NOMO-1 treated with dmso at 0.1 percent for 144 hours (cell line): ENCODE results near the gene ISL2.
"Not testable (repeated sequence)": the region's sequence is repeated elsewhere in the genome, so short reads cannot be mapped to it uniquely, and the experiment has no call there.

Experiments used
- DNase-seq: peaks from one replicate; lab custom pipeline; 2025; ENCODE audit not compliant: unreplicated experiment; lab: John Stamatoyannopoulos, UW

The ISL2 gene

DNA sequence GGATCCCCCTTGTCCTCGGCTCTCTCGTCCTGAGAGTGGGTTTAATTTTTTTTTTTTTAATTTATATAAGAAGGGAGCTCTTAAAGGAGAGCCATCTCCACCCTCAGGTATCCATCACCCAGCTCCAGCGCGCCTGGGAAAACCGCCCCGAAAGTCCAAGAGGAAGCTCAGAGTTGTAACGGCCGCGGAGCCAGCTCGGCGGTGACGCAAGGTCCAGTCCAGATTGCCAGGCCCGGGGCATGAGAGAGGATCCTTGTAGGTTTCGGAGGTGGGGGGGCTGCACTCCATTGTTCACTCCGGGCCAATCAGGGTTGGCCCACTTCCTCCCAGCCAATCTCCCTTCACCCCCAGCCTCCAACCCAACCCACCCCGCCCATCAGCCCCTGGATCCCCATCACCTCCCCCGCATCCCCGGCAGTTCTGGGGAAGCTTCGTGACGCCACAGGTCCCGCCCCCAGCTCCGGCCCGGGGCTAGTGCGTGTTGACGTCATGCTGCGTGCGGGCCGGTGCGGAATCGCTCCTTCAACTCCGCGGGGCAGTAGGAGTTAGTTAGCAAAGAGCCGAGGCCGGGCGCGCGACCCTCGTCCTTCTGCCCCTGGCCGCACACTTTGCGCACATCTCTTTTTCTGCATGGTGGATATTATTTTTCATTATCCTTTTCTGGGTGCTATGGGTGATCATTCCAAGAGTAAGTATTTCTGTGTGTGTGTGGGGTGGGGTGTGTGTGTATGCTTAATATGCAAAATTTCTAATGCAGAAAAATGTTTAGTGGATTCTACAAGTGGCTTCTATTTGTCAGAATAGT is at the start of gene ISL2:
Gene ISL2, plus strand, starts transcription at position 520 of the 805 bp plus-strand sequence. Its CDS starts 111 bp downstream, at position 631.
- no peak for DNase-seq

DNA sequence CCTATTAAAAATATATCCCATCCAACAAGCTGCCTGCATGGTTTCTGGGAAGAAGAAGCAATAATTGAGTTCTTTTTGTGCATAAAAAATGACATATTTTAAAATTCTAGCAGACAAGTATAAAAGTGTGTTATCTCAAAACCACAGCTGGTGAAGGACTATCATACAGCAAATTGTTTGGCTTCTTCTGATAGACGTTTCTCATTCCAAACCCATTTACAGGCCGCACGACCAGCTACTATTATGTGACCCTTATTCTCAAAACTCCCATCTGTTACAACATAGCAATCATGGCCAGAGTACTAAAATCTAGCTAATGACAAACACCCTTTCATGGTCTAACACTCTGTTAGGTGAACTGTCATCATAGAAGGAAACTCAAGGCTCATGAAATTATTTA is 47.0 kb upstream of the ISL2 start:
- DNase-seq = no peak

GRCh38 chr15:76293361-76293760 is 43.2 kb upstream of the ISL2 start:
- DNase-seq = no peak

GRCh38 chr15:76294463-76294862 is 42.1 kb upstream of the ISL2 start:
- not testable (repeated sequence) for DNase-seq

- DNase-seq = no peak
These were observed 39.7 kb upstream of the ISL2 start for GRCh38 chr15:76296849-76297248.

- DNase-seq = not testable (repeated sequence)
These were observed 38.6 kb upstream of the ISL2 start for GRCh38 chr15:76297951-76298350.

DNA sequence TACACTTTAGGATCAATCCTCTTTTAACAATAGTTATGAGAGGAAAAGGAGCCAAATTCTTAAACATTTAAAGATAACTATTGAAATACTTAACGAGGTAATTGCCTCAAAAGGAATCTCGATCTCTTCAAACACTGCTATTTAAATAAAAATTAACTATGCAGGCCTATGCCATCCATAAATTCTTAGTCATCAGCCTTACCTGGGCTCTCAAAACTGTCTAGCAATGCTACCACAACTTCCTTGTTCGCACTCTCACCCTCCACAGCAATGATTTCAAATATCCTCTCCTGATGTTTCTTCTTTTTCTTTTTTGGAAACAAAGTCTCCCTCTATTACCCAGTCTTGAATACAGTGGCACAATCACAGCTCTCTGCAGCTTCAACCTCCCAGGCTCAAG is 37.6 kb upstream of the ISL2 start:
- no peak for DNase-seq

DNA sequence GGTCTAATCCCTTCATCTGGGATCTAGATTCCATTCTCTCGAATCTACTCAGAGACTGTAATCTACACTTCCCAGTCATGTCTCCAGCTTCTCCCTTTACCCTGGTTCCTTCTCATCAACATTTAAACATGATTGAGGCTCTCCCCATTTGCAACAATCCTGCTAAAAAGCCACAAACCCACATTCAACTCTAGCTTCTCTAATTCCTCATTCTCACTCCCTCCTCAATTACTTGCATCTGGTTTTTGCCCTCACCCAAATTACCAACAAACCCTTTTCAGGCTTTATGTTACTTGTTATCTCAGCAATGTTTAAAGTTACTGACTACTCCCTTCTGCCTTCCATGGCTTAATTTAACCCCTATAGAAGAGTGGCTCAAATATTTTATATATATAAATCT is 36.8 kb upstream of the ISL2 start:
- peak; percentile 32 for DNase-seq

DNA sequence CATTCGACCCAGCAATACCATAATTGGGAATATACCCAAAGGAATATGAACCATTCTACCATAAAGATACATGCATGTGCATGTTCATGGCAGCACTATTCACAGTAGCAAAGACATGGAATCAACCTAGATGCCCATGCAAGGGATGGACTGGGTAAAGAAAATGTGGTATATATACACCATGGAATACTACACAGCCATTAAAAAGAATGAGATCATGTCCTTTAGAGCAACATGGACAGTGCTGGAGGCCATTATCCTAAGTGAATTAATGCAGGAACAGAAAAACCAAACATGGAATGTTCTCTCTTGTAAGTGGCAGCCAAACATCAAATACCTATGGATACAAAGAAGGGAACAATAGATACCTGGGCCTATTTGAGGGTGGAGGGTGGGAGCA is 32.7 kb upstream of the ISL2 start:
- DNase-seq = no peak

GRCh38 chr15:76309601-76310330 is 26.8 kb upstream of the ISL2 start:
- no peak for DNase-seq

DNA sequence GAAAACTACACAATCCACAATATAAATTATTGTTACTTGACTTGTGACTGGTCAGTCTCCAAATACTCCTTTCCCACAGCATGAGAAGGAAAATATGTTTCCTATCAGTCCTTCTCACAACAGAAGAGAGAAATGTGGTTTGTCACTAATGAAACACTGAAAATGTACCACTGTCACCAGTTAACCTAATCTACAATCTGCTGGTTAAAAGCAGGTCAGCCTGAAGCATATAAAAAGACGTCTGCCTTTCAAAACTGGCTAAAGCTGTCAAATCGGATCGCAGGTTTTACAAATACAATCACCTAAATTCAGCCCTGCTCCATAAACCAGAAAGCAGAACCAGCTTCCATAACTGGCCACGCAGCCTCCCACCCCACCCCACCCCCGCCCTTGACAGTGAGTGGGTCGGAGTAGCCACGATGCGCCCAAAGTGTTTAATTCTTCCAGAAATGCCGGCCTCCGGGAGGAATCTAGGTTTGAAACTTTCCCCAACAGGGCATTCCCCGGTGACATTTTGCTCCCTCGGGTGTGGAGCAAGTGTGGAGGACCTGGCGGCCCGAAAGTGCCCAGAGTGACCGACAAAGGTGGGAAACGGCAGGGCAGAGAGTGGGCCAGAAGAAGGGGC is 26.0 kb upstream of the ISL2 start:
- DNase-seq = peak; percentile 3

- peak; percentile 96 for DNase-seq
These were observed 25.2 kb upstream of the ISL2 start, which contains the start of gene ETFA for GRCh38 chr15:76311100-76311953. Gene ETFA (minus strand): TSS chr15:76311469. CDS start chr15:76311388, 81 bp downstream.

DNA sequence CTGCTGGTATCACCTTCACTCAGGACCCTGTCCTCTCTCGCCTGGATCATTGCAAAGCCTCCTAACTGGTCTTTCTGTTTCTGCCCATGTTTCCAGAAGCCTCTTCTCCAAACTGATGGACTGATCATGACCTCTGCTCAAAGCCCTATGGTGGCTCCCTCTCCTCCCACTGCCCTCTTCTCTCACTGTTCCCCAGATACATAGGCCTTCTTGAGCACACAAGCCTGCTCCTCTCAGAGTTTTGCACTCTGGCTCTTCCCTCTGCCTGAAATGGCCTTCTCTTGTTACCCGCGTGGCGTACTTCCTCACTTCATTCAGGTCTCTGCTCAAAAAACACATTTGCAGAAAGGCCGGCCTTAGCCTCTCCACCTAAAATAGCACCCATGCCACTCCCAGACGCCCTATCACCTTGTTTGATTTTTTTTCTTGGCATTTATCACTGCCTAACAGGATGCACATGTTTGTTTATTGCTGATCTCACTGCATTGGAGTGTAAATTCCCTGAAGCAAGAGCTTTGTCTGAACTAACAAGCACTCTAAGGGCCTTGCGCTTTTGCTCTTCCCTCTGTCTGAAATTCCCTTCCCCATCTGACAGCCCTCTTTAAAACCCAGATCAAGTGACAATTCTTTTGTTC is 23.9 kb upstream of the ISL2 start:
- DNase-seq = no peak

DNA sequence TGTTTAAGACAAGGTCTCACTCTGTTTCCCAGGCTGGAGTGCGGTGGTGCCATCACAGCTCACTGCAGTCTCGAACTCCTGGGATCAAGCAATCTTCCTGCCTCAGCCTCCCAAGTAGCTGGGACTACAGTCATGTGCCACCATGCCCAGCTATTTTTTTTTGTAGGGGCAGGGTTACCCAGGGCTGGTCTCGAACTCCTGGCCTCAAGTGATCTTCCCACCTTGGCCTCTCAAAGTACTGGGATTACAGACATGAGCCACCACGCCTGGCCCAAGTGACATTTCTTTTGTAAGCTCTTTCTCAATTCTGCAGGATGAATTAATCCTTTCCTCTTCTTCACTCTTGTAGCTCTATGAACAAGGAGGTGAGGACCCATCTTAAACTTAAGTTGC is 23.4 kb upstream of the ISL2 start:
- DNase-seq = not testable (repeated sequence)

- DNase-seq = no peak
These were observed 22.8 kb upstream of the ISL2 start for GRCh38 chr15:76313731-76314130.

DNA sequence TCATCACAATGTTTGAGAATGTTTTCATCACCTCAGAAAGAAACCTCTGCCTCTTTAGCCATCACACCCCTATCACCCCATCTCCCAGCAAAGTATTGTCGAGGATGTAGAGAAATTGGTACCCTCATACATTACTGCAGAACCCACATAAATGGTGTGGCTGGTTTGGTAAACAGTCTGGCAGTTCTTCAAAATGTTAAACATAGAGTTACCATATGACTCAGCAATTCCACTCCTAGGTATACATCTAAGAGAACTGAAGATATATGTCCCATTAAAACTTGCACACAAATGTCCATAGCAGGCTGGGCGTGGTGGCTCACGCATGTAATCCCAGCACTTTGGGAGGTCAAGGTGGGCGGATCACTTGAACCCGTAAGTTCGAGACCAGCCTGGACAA is 16.6 kb upstream of the ISL2 start:
- DNase-seq = no peak

DNA sequence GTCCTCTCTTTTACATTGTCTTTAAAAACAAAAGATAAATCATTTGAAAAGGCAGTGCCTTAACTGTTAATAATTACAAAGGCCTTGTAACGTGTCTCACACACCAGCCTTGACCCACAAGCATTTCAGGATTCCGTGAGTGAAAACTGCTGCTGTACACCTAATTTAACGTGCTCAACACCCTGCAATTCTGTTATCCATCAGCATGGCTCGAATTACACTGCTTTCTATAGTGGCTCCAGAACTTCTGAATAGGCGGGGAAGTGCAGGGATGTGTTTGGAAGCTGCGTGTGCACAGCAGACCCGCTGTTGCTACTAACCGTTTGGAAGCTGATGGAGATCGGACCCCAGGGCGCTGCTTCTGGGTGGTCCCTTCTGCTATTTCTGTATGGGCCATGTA is 15.4 kb upstream of the ISL2 start:
- DNase-seq = no peak

DNA sequence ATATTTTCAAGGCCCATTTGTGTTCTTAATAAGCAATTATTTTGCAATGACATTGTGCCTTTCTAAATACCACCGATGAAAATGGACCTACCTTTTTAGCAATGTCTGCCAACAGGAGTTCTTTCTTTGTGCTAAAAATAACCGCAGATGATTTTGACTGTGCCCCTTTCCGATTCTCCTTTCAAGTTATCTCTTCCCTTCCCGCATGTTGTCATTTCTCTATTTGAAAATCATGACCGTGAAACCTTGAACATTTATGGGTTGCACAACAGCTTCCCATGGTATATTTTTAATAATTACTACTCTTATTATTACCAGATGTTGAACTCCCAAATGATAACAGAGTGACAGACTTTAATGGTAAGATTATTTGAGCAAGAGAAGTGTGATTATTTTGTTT is 15.0 kb upstream of the ISL2 start:
- DNase-seq = no peak

DNA sequence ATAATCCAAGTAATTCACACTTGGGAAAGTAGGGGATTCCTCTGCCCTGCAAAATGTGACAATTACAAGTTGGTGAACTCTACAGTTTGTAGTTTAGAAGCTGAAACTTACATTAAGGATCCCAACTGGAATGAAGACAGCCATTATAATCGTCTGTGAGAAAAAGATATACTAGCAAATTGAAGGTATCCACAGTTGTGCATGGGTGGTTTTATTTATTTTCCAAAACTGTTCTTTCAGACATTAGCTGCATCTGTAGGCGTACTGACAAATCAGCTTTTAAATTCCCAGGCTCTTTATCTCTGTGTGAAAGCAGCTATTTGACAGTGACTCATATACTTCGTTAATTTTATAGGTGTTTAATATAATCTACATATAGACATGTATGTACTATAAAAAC is 12.5 kb upstream of the ISL2 start:
- DNase-seq = no peak

- DNase-seq = no peak
These were observed 10.9 kb upstream of the ISL2 start for GRCh38 chr15:76325704-76326103.
